HG03520 (cell line): Measurements from ENCODE around the gene CNNM3.

ENCODE experiments used
- ATAC-seq: cut with Tn5 transposase; IDR thresholded peaks from one replicate; pipeline ENCODE4 v1.9.1; 2021; ENCODE audit warnings: mild to moderate bottlenecking, moderate library complexity; ENCODE audit not compliant: unreplicated experiment

CNNM3 gene

GRCh38 chr2:96816836-96817702, 1.0 kb downstream of the CNNM3 start:
- no peak for ATAC-seq

GRCh38 chr2:96817882-96818281, 1.8 kb downstream of the CNNM3 start:
- ATAC-seq, result no peak

- no peak for ATAC-seq
These were observed 3.2 kb downstream of the CNNM3 start for GRCh38 chr2:96819128-96819875.

- ATAC-seq, result no peak
These were observed 3.9 kb downstream of the CNNM3 start for GRCh38 chr2:96819876-96820511.

- no peak for ATAC-seq
These were observed 5.1 kb downstream of the CNNM3 start for GRCh38 chr2:96821113-96821675.

- no peak for ATAC-seq
These were observed 6.7 kb downstream of the CNNM3 start for GRCh38 chr2:96822786-96823185.

GRCh38 chr2:96823198-96823597, 7.1 kb downstream of the CNNM3 start:
- no peak for ATAC-seq

GRCh38 chr2:96824079-96824870, 8.2 kb downstream of the CNNM3 start:
- ATAC-seq, result no peak

GRCh38 chr2:96825057-96825456, 9.0 kb downstream of the CNNM3 start:
- ATAC-seq, result no peak

GRCh38 chr2:96826546-96827278, 10.6 kb downstream of the CNNM3 start:
- no peak for ATAC-seq

- no peak for ATAC-seq
These were observed 12.4 kb downstream of the CNNM3 start for GRCh38 chr2:96828436-96828835.

- no peak for ATAC-seq
These were observed 12.8 kb downstream of the CNNM3 start for GRCh38 chr2:96828874-96829273.

- ATAC-seq, result no peak
These were observed 14.0 kb downstream of the CNNM3 start for GRCh38 chr2:96830044-96830562.

- ATAC-seq, result no peak
These were observed 15.6 kb downstream of the CNNM3 start for GRCh38 chr2:96831679-96832078.

- ATAC-seq, result no peak
These were observed 16.3 kb downstream of the CNNM3 start for GRCh38 chr2:96832408-96832753.

GRCh38 chr2:96832754-96833507, 16.9 kb downstream of the CNNM3 start:
- no peak for ATAC-seq

- ATAC-seq, result no peak
These were observed 19.8 kb downstream of the CNNM3 start for GRCh38 chr2:96835830-96836229.

- no peak for ATAC-seq
These were observed 21.5 kb downstream of the CNNM3 start for GRCh38 chr2:96837575-96837974.
